ENCODE data around the gene SLC38A11.

Gene SLC38A11

DNA sequence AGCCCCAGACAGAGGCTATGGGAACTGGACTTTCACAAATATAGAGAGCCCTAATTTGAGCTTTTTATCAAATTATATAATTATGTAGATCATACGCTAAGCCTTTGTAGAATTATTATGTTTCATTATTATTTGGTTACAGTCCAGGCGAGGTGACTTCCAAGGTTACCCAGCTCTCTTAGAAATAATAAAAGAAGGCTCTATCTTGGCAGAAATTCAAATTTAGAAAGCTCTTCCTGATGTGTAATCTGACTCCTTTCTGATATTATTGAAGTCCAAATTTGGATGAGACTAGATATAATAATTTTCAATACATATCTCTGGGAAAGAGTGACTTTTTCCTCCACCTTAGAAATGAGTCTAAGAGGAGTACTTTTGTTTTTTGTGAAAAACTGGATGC, 4.8 kb upstream of the SLC38A11 start:
- Mint-ChIP-seq H3K36me3 (ENCODE audit: insufficient read depth) (no peaks in the 10 kb centered on the region), H3K27ac (ENCODE audit: low read depth) (no peak overlapping the region), H3K9me3 (no peaks in the 10 kb centered on the region), H3K27me3 (peaks cover 8% of the 10 kb centered on the region), H3K4me1 (no peaks in the 10 kb centered on the region), H3K4me3 (no peak overlapping the region)
- no peak for ATAC-seq (replicated peaks; ENCODE audit: extremely low read depth, poor library complexity, severe bottlenecking)
- DNase-seq (ENCODE audit: low spot score in 2 of 2) = no peak

DNA sequence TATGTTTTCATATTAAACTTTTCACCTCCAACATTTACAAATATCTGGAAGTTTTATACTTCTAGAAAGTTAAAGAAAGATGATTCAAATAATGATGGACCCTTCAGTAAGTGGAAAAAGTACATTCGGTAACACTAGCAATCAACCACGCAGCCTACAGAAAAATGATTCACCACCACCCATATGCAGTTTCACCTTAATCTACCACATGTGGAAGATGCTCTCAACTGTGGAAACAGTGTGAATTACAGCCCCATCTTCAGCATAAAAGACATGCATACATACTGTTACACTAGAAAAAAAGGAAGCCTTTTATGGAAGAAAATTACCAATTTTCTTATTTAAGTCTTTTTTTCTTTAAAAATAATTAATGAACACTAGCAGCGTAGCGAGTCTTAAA, 1.1 kb downstream of the SLC38A11 start:
- H3K27me3 Mint-ChIP-seq = peaks cover 9% of the 10 kb centered on the region
- H3K27ac Mint-ChIP-seq (ENCODE audit: low read depth) = no peak overlapping the region
- DNase-seq (ENCODE audit: low spot score in 2 of 2) (no peak), ATAC-seq (replicated peaks; ENCODE audit: extremely low read depth, poor library complexity, severe bottlenecking) (no peak)
- H3K4me1 Mint-ChIP-seq = no peaks in the 10 kb centered on the region
- no peak overlapping the region for H3K4me3 Mint-ChIP-seq
- no peaks in the 10 kb centered on the region for H3K36me3 Mint-ChIP-seq (ENCODE audit: insufficient read depth)
- H3K9me3 Mint-ChIP-seq = no peaks in the 10 kb centered on the region

- no peak for ATAC-seq (replicated peaks; ENCODE audit: extremely low read depth, poor library complexity, severe bottlenecking)
- Mint-ChIP-seq H3K4me1 (no peaks in the 10 kb centered on the region), H3K27ac (ENCODE audit: low read depth) (no peak overlapping the region), H3K36me3 (ENCODE audit: insufficient read depth) (no peaks in the 10 kb centered on the region), H3K9me3 (no peaks in the 10 kb centered on the region), H3K27me3 (peaks cover 9% of the 10 kb centered on the region), H3K4me3 (no peak overlapping the region)
- no peak for DNase-seq (ENCODE audit: low spot score in 2 of 2)
These were observed 2.0 kb downstream of the SLC38A11 start for GRCh38 chr2:164953279-164953678.

DNA sequence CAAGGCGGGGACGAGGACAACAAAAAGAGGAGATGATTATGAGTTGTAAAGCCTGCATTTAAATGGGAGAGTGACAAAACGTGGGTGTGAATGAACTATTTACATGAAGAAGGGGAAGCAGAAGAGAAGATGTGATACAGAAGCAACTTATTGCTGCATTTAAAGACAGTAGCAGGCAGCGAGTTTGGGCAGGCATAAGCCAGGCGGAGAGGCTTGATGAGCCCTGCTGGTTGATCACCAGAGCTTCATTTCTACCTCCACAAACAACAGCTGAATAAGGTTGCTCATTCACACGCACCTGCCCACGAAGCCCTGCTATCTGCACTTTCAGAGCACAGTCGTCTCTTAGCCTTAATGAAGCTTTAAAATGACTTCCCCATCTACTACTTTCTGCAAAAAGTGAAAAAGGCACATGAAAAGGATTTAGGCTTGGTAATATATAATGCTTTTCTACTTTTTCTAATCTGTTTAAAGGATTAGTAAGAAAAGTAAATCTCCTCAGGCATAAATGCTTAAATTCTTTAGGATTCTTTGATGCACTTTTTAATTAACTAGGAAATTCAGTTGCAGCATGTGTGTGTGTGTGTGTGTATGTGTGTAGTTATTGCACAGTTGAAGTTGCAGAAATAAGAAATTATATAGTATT, 3.1 kb downstream of the SLC38A11 start:
- no peak overlapping the region for H3K27ac Mint-ChIP-seq (ENCODE audit: low read depth)
- H3K36me3 Mint-ChIP-seq (ENCODE audit: insufficient read depth) = no peaks in the 10 kb centered on the region
- H3K4me1 Mint-ChIP-seq = no peaks in the 10 kb centered on the region
- H3K27me3 Mint-ChIP-seq = peaks cover 9% of the 10 kb centered on the region
- H3K4me3 Mint-ChIP-seq = no peak overlapping the region
- DNase-seq (ENCODE audit: low spot score in 2 of 2) (no peak), ATAC-seq (replicated peaks; ENCODE audit: extremely low read depth, poor library complexity, severe bottlenecking) (no peak)
- no peaks in the 10 kb centered on the region for H3K9me3 Mint-ChIP-seq

DNA sequence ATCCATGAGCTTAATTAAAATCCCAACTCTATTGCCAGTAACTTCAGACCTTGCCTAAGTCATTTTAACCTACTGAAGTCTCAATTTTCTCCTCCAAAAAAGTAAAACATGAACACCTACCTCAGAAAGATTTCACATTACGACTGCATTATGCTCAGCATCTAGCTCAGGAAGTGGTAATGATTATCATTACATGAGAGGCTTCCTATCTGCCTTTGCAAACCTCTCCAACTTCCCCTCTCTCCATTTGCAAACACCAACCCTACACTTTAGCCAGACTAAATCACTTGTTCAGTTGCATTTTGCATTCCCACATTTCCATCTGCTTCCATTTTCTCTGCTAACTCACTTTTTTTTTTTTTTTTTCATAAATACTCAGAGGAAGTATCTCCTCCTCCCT, 6.8 kb downstream of the SLC38A11 start:
- ATAC-seq (replicated peaks; ENCODE audit: extremely low read depth, poor library complexity, severe bottlenecking) (no peak), DNase-seq (ENCODE audit: low spot score in 2 of 2) (no peak)
- H3K27ac Mint-ChIP-seq (ENCODE audit: low read depth) = no peak overlapping the region
- no peaks in the 10 kb centered on the region for H3K4me1 Mint-ChIP-seq
- H3K27me3 Mint-ChIP-seq = no peaks in the 10 kb centered on the region
- no peaks in the 10 kb centered on the region for H3K9me3 Mint-ChIP-seq
- no peaks in the 10 kb centered on the region for H3K36me3 Mint-ChIP-seq (ENCODE audit: insufficient read depth)
- H3K4me3 Mint-ChIP-seq = no peak overlapping the region

- H3K36me3 Mint-ChIP-seq (ENCODE audit: insufficient read depth) = no peaks in the 10 kb centered on the region
- H3K9me3 Mint-ChIP-seq = no peaks in the 10 kb centered on the region
- H3K27me3 Mint-ChIP-seq = no peaks in the 10 kb centered on the region
These were observed 8.0 kb downstream of the SLC38A11 start for GRCh38 chr2:164947281-164947680.

GRCh38 chr2:164943289-164943688, 12.0 kb downstream of the SLC38A11 start:
- DNase-seq (ENCODE audit: low spot score in 2 of 2) (no peak), ATAC-seq (replicated peaks; ENCODE audit: extremely low read depth, poor library complexity, severe bottlenecking) (no peak)
- no peak overlapping the region for H3K27ac Mint-ChIP-seq (ENCODE audit: low read depth)
- no peaks in the 10 kb centered on the region for H3K36me3 Mint-ChIP-seq (ENCODE audit: insufficient read depth)
- H3K4me1 Mint-ChIP-seq = no peaks in the 10 kb centered on the region
- no peaks in the 10 kb centered on the region for H3K27me3 Mint-ChIP-seq
- H3K4me3 Mint-ChIP-seq = no peak overlapping the region
- no peaks in the 10 kb centered on the region for H3K9me3 Mint-ChIP-seq

More at GRCh38 chr2:164947281-164947680, 8.0 kb downstream of the SLC38A11 start:
- no peak for DNase-seq (ENCODE audit: low spot score in 2 of 2)
- ATAC-seq (replicated peaks; ENCODE audit: extremely low read depth, poor library complexity, severe bottlenecking) = no peak
- no peaks in the 10 kb centered on the region for H3K4me1 Mint-ChIP-seq
- no peak overlapping the region for H3K4me3 Mint-ChIP-seq
- no peak overlapping the region for H3K27ac Mint-ChIP-seq (ENCODE audit: low read depth)

GRCh38 chr2:164937864-164938401, 17.4 kb downstream of the SLC38A11 start:
- Mint-ChIP-seq H3K9me3 (no peaks in the 10 kb centered on the region), H3K27me3 (no peaks in the 10 kb centered on the region)
- ATAC-seq (replicated peaks; ENCODE audit: extremely low read depth, poor library complexity, severe bottlenecking) = no peak

DNA sequence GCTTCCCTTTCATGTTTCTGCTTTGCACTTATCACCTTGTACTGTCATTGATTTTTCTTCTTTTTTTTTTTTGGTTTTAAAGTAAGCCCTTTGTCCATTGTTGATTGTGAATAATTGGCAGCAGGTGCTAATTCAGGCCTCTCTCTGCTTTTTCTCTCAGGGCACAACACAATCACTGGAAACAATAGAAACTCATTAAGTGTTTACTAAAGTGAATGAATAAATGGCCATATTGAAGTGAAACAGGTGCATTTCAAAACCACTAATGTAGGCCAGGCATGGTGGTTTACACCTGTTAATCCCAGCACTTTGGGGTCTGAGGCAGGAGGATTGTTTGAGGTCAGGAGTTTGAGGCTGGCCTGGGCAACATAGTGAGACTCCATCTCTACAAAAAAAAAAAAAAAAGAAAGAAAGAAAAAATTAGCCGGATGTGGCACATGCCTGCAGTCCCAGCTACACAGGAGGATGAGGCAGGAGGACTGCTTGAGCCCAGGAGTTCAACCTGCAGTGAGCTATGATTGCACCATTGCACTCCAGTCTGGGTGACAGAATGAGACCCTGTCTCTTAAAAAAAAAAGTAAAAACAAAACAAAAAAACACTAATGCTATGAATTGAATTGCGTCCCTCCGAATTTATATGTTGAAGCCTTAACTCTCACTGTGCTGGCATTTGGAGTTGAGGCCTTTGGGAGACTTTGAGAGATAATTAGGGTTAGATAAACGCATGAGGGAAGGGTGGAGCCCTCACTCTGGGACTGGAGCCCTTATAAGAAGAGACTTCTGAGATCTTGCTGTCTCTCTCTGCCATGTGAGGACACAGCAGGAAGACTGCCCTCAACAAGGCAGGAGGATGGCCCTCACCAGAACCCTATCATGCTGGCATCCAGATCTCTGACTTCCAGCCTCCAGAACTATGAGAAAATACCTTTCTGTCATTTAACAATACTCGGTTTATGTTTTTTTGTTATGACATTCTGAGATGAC, 19.9 kb downstream of the SLC38A11 start:
- H3K4me3 Mint-ChIP-seq = no peak overlapping the region

More at GRCh38 chr2:164937864-164938401, 17.4 kb downstream of the SLC38A11 start:
- Mint-ChIP-seq H3K4me3 (no peak overlapping the region), H3K36me3 (ENCODE audit: insufficient read depth) (no peaks in the 10 kb centered on the region), H3K4me1 (no peaks in the 10 kb centered on the region), H3K27ac (ENCODE audit: low read depth) (peak overlapping the region; percentile 2)
- DNase-seq (ENCODE audit: low spot score in 2 of 2) = no peak

DNA sequence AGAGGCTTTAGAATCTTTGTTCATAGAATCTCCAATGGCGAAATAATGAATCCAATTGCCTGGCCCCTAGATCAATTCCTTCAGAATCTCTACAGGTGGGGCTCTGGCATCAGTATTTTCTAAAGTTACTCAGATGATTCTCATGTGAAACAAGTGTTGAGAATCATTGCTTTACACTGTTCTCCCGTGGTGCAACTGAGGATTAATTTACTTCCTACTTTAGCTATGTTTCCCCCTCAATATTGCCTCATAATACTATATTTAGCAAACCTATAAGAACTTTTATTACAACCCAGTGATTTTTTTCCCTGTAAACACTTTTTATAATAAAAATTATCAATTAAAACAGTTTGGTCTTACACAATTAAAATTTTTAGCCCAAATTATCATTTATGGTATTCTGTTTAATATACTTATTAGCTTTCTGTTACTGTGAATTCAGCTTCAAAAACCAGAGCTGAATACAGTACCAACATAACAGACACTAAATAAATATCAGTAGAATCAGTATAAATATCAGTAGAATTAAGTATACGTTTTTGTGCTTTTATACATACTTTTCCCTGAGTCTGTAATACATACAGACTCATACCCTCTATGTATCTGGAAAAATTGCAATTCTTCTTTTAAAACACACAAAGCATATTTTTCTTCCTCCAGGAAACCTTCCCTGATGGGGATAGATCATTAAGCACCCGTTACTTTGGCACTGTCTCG, 20.8 kb downstream of the SLC38A11 start:
- no peaks in the 10 kb centered on the region for H3K36me3 Mint-ChIP-seq (ENCODE audit: insufficient read depth)
- H3K4me3 Mint-ChIP-seq = no peak overlapping the region
- no peak overlapping the region for H3K27ac Mint-ChIP-seq (ENCODE audit: low read depth)
- H3K27me3 Mint-ChIP-seq = no peaks in the 10 kb centered on the region
- ATAC-seq (replicated peaks; ENCODE audit: extremely low read depth, poor library complexity, severe bottlenecking) = no peak
- no peak for DNase-seq (ENCODE audit: low spot score in 2 of 2)
- H3K9me3 Mint-ChIP-seq = no peaks in the 10 kb centered on the region
- no peaks in the 10 kb centered on the region for H3K4me1 Mint-ChIP-seq

More for the DNA sequence above, 19.9 kb downstream of the SLC38A11 start:
- H3K4me1 Mint-ChIP-seq = no peaks in the 10 kb centered on the region
- no peak overlapping the region for H3K27ac Mint-ChIP-seq (ENCODE audit: low read depth)
- no peaks in the 10 kb centered on the region for H3K9me3 Mint-ChIP-seq
- DNase-seq (ENCODE audit: low spot score in 2 of 2) (no peak), ATAC-seq (replicated peaks; ENCODE audit: extremely low read depth, poor library complexity, severe bottlenecking) (no peak)
- H3K27me3 Mint-ChIP-seq = no peaks in the 10 kb centered on the region
- no peaks in the 10 kb centered on the region for H3K36me3 Mint-ChIP-seq (ENCODE audit: insufficient read depth)

- H3K27me3 Mint-ChIP-seq = no peaks in the 10 kb centered on the region
- no peaks in the 10 kb centered on the region for H3K9me3 Mint-ChIP-seq
- no peak overlapping the region for H3K27ac Mint-ChIP-seq (ENCODE audit: low read depth)
- ATAC-seq (replicated peaks; ENCODE audit: extremely low read depth, poor library complexity, severe bottlenecking) (no peak), DNase-seq (ENCODE audit: low spot score in 2 of 2) (no peak)
- H3K4me1 Mint-ChIP-seq = no peaks in the 10 kb centered on the region
- no peak overlapping the region for H3K4me3 Mint-ChIP-seq
- H3K36me3 Mint-ChIP-seq (ENCODE audit: insufficient read depth) = no peaks in the 10 kb centered on the region
These were observed 21.6 kb downstream of the SLC38A11 start for GRCh38 chr2:164933671-164934189.

- Mint-ChIP-seq H3K27me3 (no peaks in the 10 kb centered on the region), H3K36me3 (ENCODE audit: insufficient read depth) (no peaks in the 10 kb centered on the region), H3K4me3 (no peak overlapping the region), H3K27ac (ENCODE audit: low read depth) (no peak overlapping the region), H3K9me3 (no peaks in the 10 kb centered on the region), H3K4me1 (no peaks in the 10 kb centered on the region)
- DNase-seq (ENCODE audit: low spot score in 2 of 2) (no peak), ATAC-seq (replicated peaks; ENCODE audit: extremely low read depth, poor library complexity, severe bottlenecking) (no peak)
These were observed 22.9 kb downstream of the SLC38A11 start for GRCh38 chr2:164932377-164932776.

All from central memory CD8-positive, alpha-beta T cell (primary cell).